Panc1 (cell line): ENCODE data around the gene INPP4B.

Experiments used
- POLR2AphosphoS5 ChIP-seq: IDR thresholded peaks from 2 replicates; pipeline ENCODE4 v1.6.1; 2012; ENCODE audit warnings: mild to moderate bottlenecking, low read depth, low read length, moderate library complexity
- SIN3A ChIP-seq: IDR thresholded peaks from 2 replicates; pipeline ENCODE4 v1.6.1; 2012; ENCODE audit warnings: low read depth, mild to moderate bottlenecking, low read length, moderate library complexity, borderline replicate concordance; ENCODE audit not compliant: insufficient read depth
- TCF7L2 ChIP-seq: IDR thresholded peaks from 2 replicates; pipeline ENCODE4 v1.6.1; 2011; ENCODE audit warnings: mild to moderate bottlenecking, low read depth, low read length, inconsistent platforms
- TF ChIP-seq, protein P1 (sequence below), 2 experiments: IDR thresholded peaks; 2 replicates each; pipeline ENCODE4 v1.6.1; 2011 to 2012; ENCODE audit warnings: low read depth in 2 of 2, control low read depth in 1 of 2, low read length in 1 of 2, mild to moderate bottlenecking in 1 of 2, moderate library complexity in 1 of 2; ENCODE audit not compliant: insufficient read depth in 1 of 2
- TF ChIP-seq, protein P2 (sequence below): fragments of 450-650 bp; IDR thresholded peaks from 2 replicates; pipeline ENCODE4 v1.5.1; 2017; ENCODE audit warnings: mild to moderate bottlenecking

DNA sequence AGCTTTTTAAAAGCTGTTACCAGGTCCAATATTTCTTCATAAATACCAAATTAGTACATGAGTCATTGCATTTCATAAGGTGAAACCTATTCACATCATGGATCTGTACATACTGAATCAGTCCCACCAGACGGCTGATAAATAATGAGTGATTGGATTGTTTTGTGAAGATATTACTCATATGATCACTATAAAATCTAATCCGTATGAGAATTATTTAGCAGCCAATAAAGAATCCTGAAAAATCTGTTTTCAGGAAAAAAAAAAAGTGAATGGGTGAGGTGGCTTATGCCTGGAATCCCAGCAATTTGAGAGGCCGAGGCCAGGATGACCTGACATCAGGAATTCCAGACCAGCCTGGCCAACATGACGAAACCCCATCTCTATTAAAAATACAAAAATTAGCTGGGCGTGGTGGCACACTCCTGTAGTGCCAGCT, 438.1 kb downstream of the INPP4B start:
- TF ChIP-seq, protein P1, sequence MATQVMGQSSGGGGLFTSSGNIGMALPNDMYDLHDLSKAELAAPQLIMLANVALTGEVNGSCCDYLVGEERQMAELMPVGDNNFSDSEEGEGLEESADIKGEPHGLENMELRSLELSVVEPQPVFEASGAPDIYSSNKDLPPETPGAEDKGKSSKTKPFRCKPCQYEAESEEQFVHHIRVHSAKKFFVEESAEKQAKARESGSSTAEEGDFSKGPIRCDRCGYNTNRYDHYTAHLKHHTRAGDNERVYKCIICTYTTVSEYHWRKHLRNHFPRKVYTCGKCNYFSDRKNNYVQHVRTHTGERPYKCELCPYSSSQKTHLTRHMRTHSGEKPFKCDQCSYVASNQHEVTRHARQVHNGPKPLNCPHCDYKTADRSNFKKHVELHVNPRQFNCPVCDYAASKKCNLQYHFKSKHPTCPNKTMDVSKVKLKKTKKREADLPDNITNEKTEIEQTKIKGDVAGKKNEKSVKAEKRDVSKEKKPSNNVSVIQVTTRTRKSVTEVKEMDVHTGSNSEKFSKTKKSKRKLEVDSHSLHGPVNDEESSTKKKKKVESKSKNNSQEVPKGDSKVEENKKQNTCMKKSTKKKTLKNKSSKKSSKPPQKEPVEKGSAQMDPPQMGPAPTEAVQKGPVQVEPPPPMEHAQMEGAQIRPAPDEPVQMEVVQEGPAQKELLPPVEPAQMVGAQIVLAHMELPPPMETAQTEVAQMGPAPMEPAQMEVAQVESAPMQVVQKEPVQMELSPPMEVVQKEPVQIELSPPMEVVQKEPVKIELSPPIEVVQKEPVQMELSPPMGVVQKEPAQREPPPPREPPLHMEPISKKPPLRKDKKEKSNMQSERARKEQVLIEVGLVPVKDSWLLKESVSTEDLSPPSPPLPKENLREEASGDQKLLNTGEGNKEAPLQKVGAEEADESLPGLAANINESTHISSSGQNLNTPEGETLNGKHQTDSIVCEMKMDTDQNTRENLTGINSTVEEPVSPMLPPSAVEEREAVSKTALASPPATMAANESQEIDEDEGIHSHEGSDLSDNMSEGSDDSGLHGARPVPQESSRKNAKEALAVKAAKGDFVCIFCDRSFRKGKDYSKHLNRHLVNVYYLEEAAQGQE (IDR thresholded peaks at IDR 0.05; ENCODE audit: insufficient read depth in 1 of 2, low read depth in 2 of 2, low read length in 1 of 2): no peak
- TF ChIP-seq, protein P2, sequence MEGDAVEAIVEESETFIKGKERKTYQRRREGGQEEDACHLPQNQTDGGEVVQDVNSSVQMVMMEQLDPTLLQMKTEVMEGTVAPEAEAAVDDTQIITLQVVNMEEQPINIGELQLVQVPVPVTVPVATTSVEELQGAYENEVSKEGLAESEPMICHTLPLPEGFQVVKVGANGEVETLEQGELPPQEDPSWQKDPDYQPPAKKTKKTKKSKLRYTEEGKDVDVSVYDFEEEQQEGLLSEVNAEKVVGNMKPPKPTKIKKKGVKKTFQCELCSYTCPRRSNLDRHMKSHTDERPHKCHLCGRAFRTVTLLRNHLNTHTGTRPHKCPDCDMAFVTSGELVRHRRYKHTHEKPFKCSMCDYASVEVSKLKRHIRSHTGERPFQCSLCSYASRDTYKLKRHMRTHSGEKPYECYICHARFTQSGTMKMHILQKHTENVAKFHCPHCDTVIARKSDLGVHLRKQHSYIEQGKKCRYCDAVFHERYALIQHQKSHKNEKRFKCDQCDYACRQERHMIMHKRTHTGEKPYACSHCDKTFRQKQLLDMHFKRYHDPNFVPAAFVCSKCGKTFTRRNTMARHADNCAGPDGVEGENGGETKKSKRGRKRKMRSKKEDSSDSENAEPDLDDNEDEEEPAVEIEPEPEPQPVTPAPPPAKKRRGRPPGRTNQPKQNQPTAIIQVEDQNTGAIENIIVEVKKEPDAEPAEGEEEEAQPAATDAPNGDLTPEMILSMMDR: no peak
- TF ChIP-seq POLR2AphosphoS5 (no peak), SIN3A (no peak), TCF7L2 (no peak)
